GM23248 (cell line): ENCODE data around the gene CHN2. TPM values are rescaled to one million over a fixed set of nuclear protein-coding genes. Genes with fewer than 3 reads are reported as not detected.

Experiments
- DNase-seq: peaks from one replicate; pipeline ENCODE4 v3.0.0-alpha.2; 2015
- H2AFZ ChIP-seq: fragments of 200-600 bp; sonication (generic); 2 replicates; pipeline ENCODE4 v1.6.1; 2016; ENCODE audit warnings: antibody characterized with exemption
- H3F3A ChIP-seq: fragments of 200-600 bp; sonication (generic); 2 replicates; pipeline ENCODE4 v1.6.1; 2016; ENCODE audit warnings: mild to moderate bottlenecking, antibody characterized with exemption, mixed run types; ENCODE audit not compliant: insufficient read depth
- H3K27ac ChIP-seq: fragments of 200-600 bp; sonication (generic); 2 replicates; pipeline ENCODE4 v1.5.1; 2016; ENCODE audit warnings: mild to moderate bottlenecking
- H3K27me3 ChIP-seq: fragments of 200-600 bp; sonication (generic); replicated peaks from 2 replicates; pipeline ENCODE4 v1.6.1; 2016; ENCODE audit warnings: mild to moderate bottlenecking; ENCODE audit not compliant: insufficient read depth
- H3K36me3 ChIP-seq: fragments of 200-600 bp; sonication (generic); 2 replicates; pipeline ENCODE4 v1.6.1; 2016; ENCODE audit warnings: low read depth, mild to moderate bottlenecking
- H3K4me1 ChIP-seq: fragments of 200-600 bp; sonication (generic); 2 replicates; pipeline ENCODE4 v1.6.1; 2016; ENCODE audit warnings: mild to moderate bottlenecking; ENCODE audit not compliant: insufficient read depth
- H3K4me2 ChIP-seq: fragments of 200-600 bp; sonication (generic); one replicate; pipeline ENCODE4 v1.6.1; 2016; ENCODE audit warnings: mild to moderate bottlenecking; ENCODE audit not compliant: unreplicated experiment
- H3K4me3 ChIP-seq: fragments of 200-600 bp; sonication (generic); 2 replicates; pipeline ENCODE4 v1.5.1; 2016; ENCODE audit warnings: mild to moderate bottlenecking
- H3K79me2 ChIP-seq: fragments of 200-600 bp; sonication (generic); 2 replicates; pipeline ENCODE4 v1.6.1; 2016; ENCODE audit warnings: mild to moderate bottlenecking; ENCODE audit not compliant: insufficient read depth
- H3K9ac ChIP-seq: fragments of 200-600 bp; sonication (generic); 2 replicates; pipeline ENCODE4 v1.6.1; 2016; ENCODE audit warnings: mild to moderate bottlenecking
- H3K9me2 ChIP-seq: fragments of 200-600 bp; sonication (generic); 2 replicates; pipeline ENCODE4 v1.6.1; 2016; ENCODE audit warnings: mixed run types, mild to moderate bottlenecking, moderate library complexity; ENCODE audit not compliant: insufficient read depth
- H3K9me3 ChIP-seq: fragments of 200-600 bp; sonication (generic); one replicate; pipeline ENCODE4 v1.6.1; 2017; ENCODE audit warnings: low read depth
- H4K20me1 ChIP-seq: fragments of 200-600 bp; sonication (generic); 2 replicates; pipeline ENCODE4 v1.6.0; 2016; ENCODE audit not compliant: insufficient read depth
- EZH2 ChIP-seq: fragments of 200-600 bp; sonication (generic); IDR thresholded peaks from 2 replicates; pipeline ENCODE4 v1.6.1; 2018; ENCODE audit warnings: antibody characterized with exemption, mild to moderate bottlenecking; ENCODE audit not compliant: insufficient read depth, poor library complexity, severe bottlenecking
- EZH2phosphoT487 ChIP-seq: fragments of 200-600 bp; sonication (generic); IDR thresholded peaks from 2 replicates; pipeline ENCODE4 v1.6.1; 2018; ENCODE audit warnings: antibody characterized with exemption, moderate library complexity, mild to moderate bottlenecking, low read depth; ENCODE audit not compliant: insufficient read depth
- WGBS, 2 experiments: methylation state at CpG; one replicate each; pipeline ENCODE4 v1.1.6; 2015 to 2017; ENCODE audit warnings: low lambda C conversion rate in 2 of 2, low coverage in 1 of 2; ENCODE audit errors: missing lambda C conversion rate in 2 of 2; 5-methylcytosine and 5-hydroxymethylcytosine counted together
- in situ Hi-C: fragments of 300-500 bp; cut with MboI; formaldehyde crosslinking; loops from 2 replicates; pipeline ENCODE4 v1.15.0; 2020
- polyA plus RNA-seq: library from polyadenylated mRNA; unstranded; fragments of >200 nt; fragmentation: Nextera tagmentation; extraction: Ambion mirVana; gene quantifications from 2 replicates; pipeline ENCODE4 v1.2.1, GENCODE V29; 2016
- total RNA-seq: library from RNA; depleted of rRNA; stranded (reverse); fragments of >200 nt; shearing (Covaris generic); gene quantifications from 2 replicates; pipeline ENCODE4 v1.2.3, GENCODE V29; 2014

The CHN2 gene
- total and polyA plus RNA-seq, 2 experiments from 2014 or later, result 1.5 to 2.3 TPM

GRCh38 chr7:29421010-29421956 lies 226.7 kb downstream of the CHN2 start:
- H3K9me3 ChIP-seq, result no peaks in the 10 kb centered on the region
- TF ChIP-seq EZH2phosphoT487 (no peak), EZH2 (no peak)
- H3K4me3 ChIP-seq, result no peak overlapping the region
- H3K9ac ChIP-seq, result no peak overlapping the region
- in situ Hi-C loops, result no loop called here
- no peak overlapping the region for H3K4me2 ChIP-seq
- no peaks in the 10 kb centered on the region for H4K20me1 ChIP-seq
- no peaks in the 10 kb centered on the region for H3F3A ChIP-seq
- H3K36me3 ChIP-seq, result no peaks in the 10 kb centered on the region
- no peak overlapping the region for H2AFZ ChIP-seq
- DNase-seq, result no peak
- no peaks in the 10 kb centered on the region for H3K79me2 ChIP-seq
- H3K27me3 ChIP-seq, result no peaks in the 10 kb centered on the region
- no peaks in the 10 kb centered on the region for H3K4me1 ChIP-seq
- no peak overlapping the region for H3K27ac ChIP-seq
- H3K9me2 ChIP-seq, result no peaks in the 10 kb centered on the region
- 64 to 70% methylated on average over 12 of the region's 12 CpGs for WGBS, 2 experiments

- no peak overlapping the region for H3K9ac ChIP-seq
- H3K27me3 ChIP-seq, result no peaks in the 10 kb centered on the region
- no peaks in the 10 kb centered on the region for H3K9me2 ChIP-seq
- H3K9me3 ChIP-seq, result no peaks in the 10 kb centered on the region
- DNase-seq, result no peak
- no peak overlapping the region for H3K4me3 ChIP-seq
- in situ Hi-C loops, result no loop called here
- no peak overlapping the region for H3K4me2 ChIP-seq
- WGBS, 2 experiments, result 76 to 80% methylated on average over 5 of the region's 5 CpGs
- H3K36me3 ChIP-seq, result no peaks in the 10 kb centered on the region
- H3K4me1 ChIP-seq, result no peaks in the 10 kb centered on the region
- no peaks in the 10 kb centered on the region for H3K79me2 ChIP-seq
- no peak overlapping the region for H2AFZ ChIP-seq
- no peaks in the 10 kb centered on the region for H4K20me1 ChIP-seq
- H3F3A ChIP-seq, result no peaks in the 10 kb centered on the region
- TF ChIP-seq EZH2phosphoT487 (no peak), EZH2 (no peak)
- H3K27ac ChIP-seq, result no peak overlapping the region
Observed at GRCh38 chr7:29422829-29423228, 228.3 kb downstream of the CHN2 start.

- H3K9me2 ChIP-seq, result no peaks in the 10 kb centered on the region
- no peak overlapping the region for H3K27ac ChIP-seq
- 18 to 20% methylated on average over 7 of the region's 7 CpGs for WGBS, 2 experiments
- no peak for TF ChIP-seq EZH2
- TF ChIP-seq EZH2phosphoT487, result no peak
- no peaks in the 10 kb centered on the region for H3K4me1 ChIP-seq
- H3K79me2 ChIP-seq, result no peaks in the 10 kb centered on the region
- no peaks in the 10 kb centered on the region for H3K9me3 ChIP-seq
- H3K9ac ChIP-seq, result no peak overlapping the region
- H3K4me2 ChIP-seq, result no peak overlapping the region
- no peaks in the 10 kb centered on the region for H3K27me3 ChIP-seq
- no peak overlapping the region for H2AFZ ChIP-seq
- DNase-seq, result no peak
- no peaks in the 10 kb centered on the region for H3F3A ChIP-seq
- H4K20me1 ChIP-seq, result no peaks in the 10 kb centered on the region
- H3K4me3 ChIP-seq, result no peak overlapping the region
- no peaks in the 10 kb centered on the region for H3K36me3 ChIP-seq
- in situ Hi-C loops, result no loop called here
Observed at GRCh38 chr7:29424295-29424983, 229.9 kb downstream of the CHN2 start.

- Histone ChIP-seq H3K4me3 (no peak overlapping the region), H3K79me2 (no peaks in the 10 kb centered on the region)
- TF ChIP-seq EZH2 (no peak), EZH2phosphoT487 (no peak)
Observed at GRCh38 chr7:29424984-29425309, 230.4 kb downstream of the CHN2 start.

More at GRCh38 chr7:29424984-29425309, 230.4 kb downstream of the CHN2 start:
- Histone ChIP-seq H3K9me3 (no peaks in the 10 kb centered on the region), H3K27me3 (no peaks in the 10 kb centered on the region), H3K36me3 (no peaks in the 10 kb centered on the region), H3K4me1 (no peaks in the 10 kb centered on the region), H2AFZ (no peak overlapping the region), H3F3A (no peaks in the 10 kb centered on the region), H3K9ac (no peak overlapping the region), H3K4me2 (no peak overlapping the region), H4K20me1 (no peaks in the 10 kb centered on the region), H3K9me2 (no peaks in the 10 kb centered on the region), H3K27ac (no peak overlapping the region)
- no peak for DNase-seq
- 15 to 16% methylated on average over 3 of the region's 3 CpGs for WGBS, 2 experiments
- in situ Hi-C loops, result no loop called here
